Measurements from ENCODE around the gene STIM1.

DNA sequence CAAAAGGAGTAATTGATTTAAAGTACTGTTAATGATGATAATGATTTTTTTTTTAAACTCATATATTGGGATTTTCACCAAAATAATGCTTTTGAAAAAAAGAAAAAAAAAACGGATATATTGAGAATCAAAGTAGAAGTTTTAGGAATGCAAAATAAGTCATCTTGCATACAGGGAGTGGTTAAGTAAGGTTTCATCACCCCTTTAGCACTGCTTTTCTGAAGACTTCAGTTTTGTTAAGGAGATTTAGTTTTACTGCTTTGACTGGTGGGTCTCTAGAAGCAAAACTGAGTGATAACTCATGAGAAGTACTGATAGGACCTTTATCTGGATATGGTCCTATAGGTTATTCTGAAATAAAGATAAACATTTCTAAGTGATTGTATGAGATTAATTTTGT, 283.0 kb downstream of the STIM1 start:
- TF ChIP-seq, protein P1, sequence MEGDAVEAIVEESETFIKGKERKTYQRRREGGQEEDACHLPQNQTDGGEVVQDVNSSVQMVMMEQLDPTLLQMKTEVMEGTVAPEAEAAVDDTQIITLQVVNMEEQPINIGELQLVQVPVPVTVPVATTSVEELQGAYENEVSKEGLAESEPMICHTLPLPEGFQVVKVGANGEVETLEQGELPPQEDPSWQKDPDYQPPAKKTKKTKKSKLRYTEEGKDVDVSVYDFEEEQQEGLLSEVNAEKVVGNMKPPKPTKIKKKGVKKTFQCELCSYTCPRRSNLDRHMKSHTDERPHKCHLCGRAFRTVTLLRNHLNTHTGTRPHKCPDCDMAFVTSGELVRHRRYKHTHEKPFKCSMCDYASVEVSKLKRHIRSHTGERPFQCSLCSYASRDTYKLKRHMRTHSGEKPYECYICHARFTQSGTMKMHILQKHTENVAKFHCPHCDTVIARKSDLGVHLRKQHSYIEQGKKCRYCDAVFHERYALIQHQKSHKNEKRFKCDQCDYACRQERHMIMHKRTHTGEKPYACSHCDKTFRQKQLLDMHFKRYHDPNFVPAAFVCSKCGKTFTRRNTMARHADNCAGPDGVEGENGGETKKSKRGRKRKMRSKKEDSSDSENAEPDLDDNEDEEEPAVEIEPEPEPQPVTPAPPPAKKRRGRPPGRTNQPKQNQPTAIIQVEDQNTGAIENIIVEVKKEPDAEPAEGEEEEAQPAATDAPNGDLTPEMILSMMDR (IDR thresholded peaks at IDR 0.05; ENCODE audit: insufficient read depth, low read length, poor library complexity, severe bottlenecking) = no peak
- no peak for TF ChIP-seq EZH2phosphoT487 (conservative IDR thresholded peaks at IDR 0.05; ENCODE audit: low read length)

Data from SU-DHL-6 (cell line).